Measurements from ENCODE around the gene SLCO3A1. TPM values are rescaled to one million over a fixed set of nuclear protein-coding genes. Genes with fewer than 3 reads are reported as not detected.

SLCO3A1 gene
- total RNA-seq, 2 donors from 2014 or later = 7.2 to 11.4 TPM

GRCh38 chr15:92195241-92195640 lies 341.7 kb downstream of the SLCO3A1 start:
- TF ChIP-seq CTCF (conservative IDR thresholded peaks at IDR 0.05) = no peak
- Mint-ChIP-seq H3K27ac (no peak overlapping the region), H3K4me1 (no peaks in the 10 kb centered on the region), H3K9me3 (no peaks in the 10 kb centered on the region), H3K36me3 (ENCODE audit: low read depth) (no peaks in the 10 kb centered on the region), H3K27me3 (ENCODE audit: insufficient read depth) (no peaks in the 10 kb centered on the region), H3K4me3 (no peak overlapping the region)
- Histone ChIP-seq H3K4me3 (ENCODE audit: low read length) (no peak overlapping the region), H3K36me3 (ENCODE audit: control insufficient read depth, insufficient read depth, low read length) (no peaks in the 10 kb centered on the region), H3K4me1 (ENCODE audit: control insufficient read depth, insufficient read depth, low read length) (no peaks in the 10 kb centered on the region), H3K9ac (ENCODE audit: extremely low read depth, low read length, poor library complexity, severe bottlenecking) (no peak overlapping the region), H3K27ac (ENCODE audit: low read depth, low read length) (no peak overlapping the region), H3K27me3 (ENCODE audit: control insufficient read depth, insufficient read depth, low read length, poor library complexity, severe bottlenecking) (no peaks in the 10 kb centered on the region), H3K9me3 (ENCODE audit: control insufficient read depth, low read length) (no peaks in the 10 kb centered on the region)
- no peak for DNase-seq
- WGBS, 2 experiments (ENCODE audit: insufficient coverage in 1 of 2, insufficient read length in 1 of 2) = 90 to 100% methylated on average over 1 of the region's 2 CpGs

GRCh38 chr15:92196342-92196741 lies 342.8 kb downstream of the SLCO3A1 start:
- Histone ChIP-seq H3K27ac (ENCODE audit: low read depth, low read length) (no peak overlapping the region), H3K36me3 (ENCODE audit: control insufficient read depth, insufficient read depth, low read length) (no peaks in the 10 kb centered on the region), H3K9me3 (ENCODE audit: control insufficient read depth, low read length) (no peaks in the 10 kb centered on the region), H3K9ac (ENCODE audit: extremely low read depth, low read length, poor library complexity, severe bottlenecking) (no peak overlapping the region), H3K27me3 (ENCODE audit: control insufficient read depth, insufficient read depth, low read length, poor library complexity, severe bottlenecking) (no peaks in the 10 kb centered on the region), H3K4me1 (ENCODE audit: control insufficient read depth, insufficient read depth, low read length) (no peaks in the 10 kb centered on the region), H3K4me3 (ENCODE audit: low read length) (no peak overlapping the region)
- no peak for TF ChIP-seq CTCF (conservative IDR thresholded peaks at IDR 0.05)
- Mint-ChIP-seq H3K36me3 (ENCODE audit: low read depth) (no peaks in the 10 kb centered on the region), H3K27me3 (ENCODE audit: insufficient read depth) (no peaks in the 10 kb centered on the region), H3K9me3 (no peaks in the 10 kb centered on the region), H3K4me1 (no peaks in the 10 kb centered on the region), H3K4me3 (no peak overlapping the region), H3K27ac (no peak overlapping the region)
- 94 to 100% methylated on average over 2 to 4 of the region's 4 CpGs for WGBS, 2 experiments (ENCODE audit: insufficient coverage in 1 of 2, insufficient read length in 1 of 2)
- DNase-seq = no peak

- Histone ChIP-seq H3K27me3 (ENCODE audit: control insufficient read depth, insufficient read depth, low read length, poor library complexity, severe bottlenecking) (no peaks in the 10 kb centered on the region), H3K9ac (ENCODE audit: extremely low read depth, low read length, poor library complexity, severe bottlenecking) (no peak overlapping the region), H3K36me3 (ENCODE audit: control insufficient read depth, insufficient read depth, low read length) (no peaks in the 10 kb centered on the region), H3K4me3 (ENCODE audit: low read length) (no peak overlapping the region), H3K9me3 (ENCODE audit: control insufficient read depth, low read length) (no peaks in the 10 kb centered on the region), H3K4me1 (ENCODE audit: control insufficient read depth, insufficient read depth, low read length) (no peaks in the 10 kb centered on the region), H3K27ac (ENCODE audit: low read depth, low read length) (no peak overlapping the region)
- TF ChIP-seq CTCF (conservative IDR thresholded peaks at IDR 0.05) = no peak
- Mint-ChIP-seq H3K27me3 (ENCODE audit: insufficient read depth) (no peaks in the 10 kb centered on the region), H3K27ac (no peak overlapping the region), H3K4me1 (no peaks in the 10 kb centered on the region), H3K36me3 (ENCODE audit: low read depth) (no peaks in the 10 kb centered on the region), H3K9me3 (no peaks in the 10 kb centered on the region), H3K4me3 (no peak overlapping the region)
- DNase-seq = no peak
- WGBS, 2 experiments (ENCODE audit: insufficient coverage in 1 of 2, insufficient read length in 1 of 2) = 80 to 82% methylated on average over 1 to 2 of the region's 2 CpGs
These were observed 344.2 kb downstream of the SLCO3A1 start for GRCh38 chr15:92197746-92198145.

Measured in endodermal cell (in vitro differentiated cells).